ENCODE measurements around the gene PCCA. TPM values are rescaled to one million over a fixed set of nuclear protein-coding genes. Genes with fewer than 3 reads are reported as not detected.

Gene PCCA
- total RNA-seq, 1 experiment from 2014 or later: 52.8 TPM

GRCh38 chr13:100130930-100131511, 42.1 kb downstream of the PCCA start (continued):
- TF ChIP-seq ARID4B (CRISPR knock-in tag; IDR thresholded peaks at IDR 0.05; ENCODE audit: borderline replicate concordance) (no peak), NR3C1 (CRISPR knock-in tag; conservative IDR thresholded peaks at IDR 0.05; ENCODE audit: low read depth) (no peak), TP53 (CRISPR knock-in tag; IDR thresholded peaks at IDR 0.05) (no peak), FOXP1 (CRISPR knock-in tag; IDR thresholded peaks at IDR 0.05; ENCODE audit: borderline replicate concordance) (no peak), NR2C2 (CRISPR knock-in tag; IDR thresholded peaks at IDR 0.05) (no peak), ZNF423 (CRISPR knock-in tag; IDR thresholded peaks at IDR 0.05) (no peak)

GRCh38 chr13:100131863-100132574, 43.1 kb downstream of the PCCA start:
- H3K36me3 Mint-ChIP-seq: peaks cover 5% of the 10 kb centered on the region; the same call in 1 of the 2 replicates
- H3K27ac Mint-ChIP-seq: peak overlapping the region; percentile 46; the same call in 1 of the 2 replicates
- CTCF ChIA-PET: no interaction called here
- POLR2A ChIA-PET: no interaction called here
- no peaks in the 10 kb centered on the region for H3K27me3 Mint-ChIP-seq (ENCODE audit: low read depth)
- H3K9me3 Mint-ChIP-seq: no peaks in the 10 kb centered on the region
- no peak for DNase-seq (ENCODE audit: low spot score)
- H3K4me1 Mint-ChIP-seq: peaks cover 42% of the 10 kb centered on the region
- no peak for ATAC-seq
- no peak overlapping the region for H3K4me3 Mint-ChIP-seq
- TF ChIP-seq ERG (CRISPR knock-in tag; IDR thresholded peaks at IDR 0.05) (no peak), GTF2I (CRISPR knock-in tag; conservative IDR thresholded peaks at IDR 0.05) (no peak), AFF4 (CRISPR knock-in tag; IDR thresholded peaks at IDR 0.05; ENCODE audit: borderline replicate concordance) (no peak), RELA (CRISPR knock-in tag; IDR thresholded peaks at IDR 0.05; ENCODE audit: borderline replicate concordance) (no peak), STAT6 (CRISPR knock-in tag; conservative IDR thresholded peaks at IDR 0.05; ENCODE audit: low read depth) (no peak), GABPB1 (CRISPR knock-in tag; IDR thresholded peaks at IDR 0.05) (no peak), FOXJ3 (CRISPR knock-in tag; IDR thresholded peaks at IDR 0.05; ENCODE audit: borderline replicate concordance) (no peak), KAT7 (CRISPR knock-in tag; IDR thresholded peaks at IDR 0.05; ENCODE audit: borderline replicate concordance) (no peak), ATF3 (CRISPR knock-in tag; conservative IDR thresholded peaks at IDR 0.05) (no peak), TEAD1 (CRISPR knock-in tag; IDR thresholded peaks at IDR 0.05) (no peak), E2F1 (CRISPR knock-in tag; IDR thresholded peaks at IDR 0.05) (no peak), NR3C1 (CRISPR knock-in tag; conservative IDR thresholded peaks at IDR 0.05; ENCODE audit: low read depth) (no peak), FOXK1 (CRISPR knock-in tag; IDR thresholded peaks at IDR 0.05) (no peak), SOX15 (CRISPR knock-in tag; IDR thresholded peaks at IDR 0.05) (no peak)
